B cell (primary cell): Measurements from ENCODE around the gene PRPF19. TPM values are rescaled to one million over a fixed set of nuclear protein-coding genes. Genes with fewer than 3 reads are reported as not detected.

ENCODE experiments used
- ATAC-seq: fragments of 200-7000 bp; cut with Tn5 transposase; one replicate; pipeline ENCODE4 v1.10.0; 2021; ENCODE audit warnings: low read depth, mild to moderate bottlenecking, moderate number of reproducible peaks, moderate library complexity
- CTCF ChIA-PET: fragments of 350-600 bp; sonication (Branson Sonifier 250); formaldehyde crosslinking; loops from one replicate; lab custom pipeline; 2021; ENCODE audit warnings: antibody characterized with exemption, inconsistent platforms; lab: Charles Lee
- POLR2A ChIA-PET: fragments of 350-600 bp; sonication (Branson Sonifier 250); formaldehyde crosslinking; loops from one replicate; lab custom pipeline; 2021; ENCODE audit warnings: antibody characterized with exemption; lab: Charles Lee
- DNase-seq: peaks from one replicate; pipeline ENCODE4 v3.0.0; 2013
- H2AFZ ChIP-seq: 2 replicates; pipeline ENCODE4 v1.6.1; 2012; ENCODE audit warnings: mild to moderate bottlenecking, low read depth, low read length; ENCODE audit not compliant: insufficient read depth, poor library complexity, severe bottlenecking
- H3K27ac ChIP-seq, 2 donors: 1 replicate in 1 of 2; 2 replicates in 1 of 2; pipeline ENCODE4 v1.5.1; 2012 to 2013; ENCODE audit warnings: low read length in 2 of 2, mild to moderate bottlenecking in 2 of 2, moderate library complexity in 1 of 2
- H3K27me3 ChIP-seq, 4 experiments: fragments of 200-600 bp in 1 of 4; sonication (generic) in 1 of 4; replicated peaks in 1 of 4; 1 replicate in 2 of 4; 2 replicates in 2 of 4; pipeline versions ENCODE4 v1.6.1 to v1.7.0; 2013 to 2016; ENCODE audit warnings: low read length in 3 of 4, mild to moderate bottlenecking in 2 of 4, mixed read lengths in 1 of 4, moderate library complexity in 1 of 4; ENCODE audit not compliant: insufficient read depth in 4 of 4, control insufficient read depth in 3 of 4; ENCODE audit errors: control extremely low read depth in 1 of 4
- H3K36me3 ChIP-seq, 2 experiments: replicated peaks in 1 of 2; 1 replicate in 1 of 2; 2 replicates in 1 of 2; pipeline versions ENCODE4 v1.6.1 to v1.7.1; 2013; ENCODE audit warnings: low read length in 1 of 2; ENCODE audit not compliant: insufficient read depth in 2 of 2, control insufficient read depth in 1 of 2; ENCODE audit errors: control extremely low read depth in 1 of 2, extremely low read depth in 1 of 2
- H3K4me1 ChIP-seq, 2 donors: fragments of 200-600 bp in 1 of 2; sonication (generic) in 1 of 2; 1 replicate in 1 of 2; 2 replicates in 1 of 2; pipeline versions ENCODE4 v1.5.1 to v1.6.1; 2013 to 2017; ENCODE audit warnings: low read length in 2 of 2; ENCODE audit not compliant: control insufficient read depth in 2 of 2, insufficient read depth in 2 of 2
- H3K4me2 ChIP-seq: replicated peaks from 2 replicates; pipeline ENCODE3; 2012; ENCODE audit warnings: mild to moderate bottlenecking, low read depth, low read length; ENCODE audit not compliant: poor library complexity, severe bottlenecking
- H3K4me3 ChIP-seq, 5 experiments: fragments of 200-600 bp in 1 of 5; sonication (generic) in 1 of 5; 1 replicate in 3 of 5; 2 replicates in 2 of 5; pipeline versions ENCODE4 v1.5.1 to v1.7.0; 2011 to 2016; ENCODE audit warnings: low read length in 4 of 5, mild to moderate bottlenecking in 4 of 5, low read depth in 2 of 5, control low read depth in 1 of 5, moderate library complexity in 1 of 5; ENCODE audit not compliant: insufficient read depth in 1 of 5; ENCODE audit errors: control extremely low read depth in 1 of 5, extremely low read depth in 1 of 5
- H3K79me2 ChIP-seq: fragments of 200-600 bp; sonication (generic); one replicate; pipeline ENCODE4 v1.6.0; 2016; ENCODE audit warnings: low read length; ENCODE audit not compliant: control insufficient read depth, insufficient read depth
- H3K9ac ChIP-seq: fragments of 200-600 bp; sonication (generic); 2 replicates; pipeline ENCODE4 v1.6.1; 2017; ENCODE audit warnings: mild to moderate bottlenecking, low read length, moderate library complexity
- H3K9me3 ChIP-seq, 3 donors: one replicate each; pipeline versions ENCODE4 v1.6.1 to v1.7.1; 2013; ENCODE audit warnings: low read length in 2 of 3; ENCODE audit not compliant: control insufficient read depth in 2 of 3, insufficient read depth in 1 of 3; ENCODE audit errors: control extremely low read depth in 1 of 3
- H4K20me1 ChIP-seq: 2 replicates; pipeline ENCODE4 v1.6.0; 2012; ENCODE audit warnings: mild to moderate bottlenecking, low read length; ENCODE audit not compliant: insufficient read depth, control insufficient read depth, poor library complexity, severe bottlenecking
- H3K27ac Mint-ChIP-seq: one replicate; pipeline ENCODE4 v1.8.0; 2021; ENCODE audit warnings: mixed read lengths
- H3K27me3 Mint-ChIP-seq: one replicate; pipeline ENCODE4 v1.8.0; 2021; ENCODE audit warnings: mixed read lengths
- H3K4me1 Mint-ChIP-seq: one replicate; pipeline ENCODE4 v1.8.0; 2021; ENCODE audit warnings: mixed read lengths
- H3K4me3 Mint-ChIP-seq: one replicate; pipeline ENCODE4 v1.8.0; 2021; ENCODE audit warnings: mixed read lengths
- H3K9me3 Mint-ChIP-seq: one replicate; pipeline ENCODE4 v1.8.0; 2022; ENCODE audit warnings: mixed read lengths; ENCODE audit not compliant: insufficient read depth
- EZH2 ChIP-seq: IDR thresholded peaks from 2 replicates; pipeline ENCODE4 v1.6.1; 2012; ENCODE audit warnings: borderline replicate concordance, low read depth, mild to moderate bottlenecking, moderate library complexity, low read length; ENCODE audit not compliant: insufficient read depth, poor library complexity, severe bottlenecking
- WGBS: methylation state at CpG from one replicate; pipeline ENCODE4 v1.1.5; 2013; ENCODE audit warnings: missing lambda C conversion rate; ENCODE audit not compliant: insufficient coverage; 5-methylcytosine and 5-hydroxymethylcytosine counted together
- intact Hi-C: fragments of 100-400 bp; cut with micrococcal nuclease; formaldehyde crosslinking; loops from one replicate; pipeline ENCODE4 v1.10.0; 2022
- polyA plus RNA-seq: library from polyadenylated mRNA; depleted of rRNA; stranded (reverse); fragments of >200 nt; gene quantifications from 2 replicates; pipeline ENCODE4 v1.2.3, GENCODE V29; 2012
- total RNA-seq, 2 donors: library from RNA; stranded (reverse); fragments of 120-200 nt in 1 of 2; gene quantifications; 1 replicate in 1 of 2; 2 replicates in 1 of 2; pipeline versions ENCODE4 v1.2.3 to v1.2.4, GENCODE V29; 2013 to 2022
- TF ChIP-seq, protein P1 (sequence below): fragments of 200-600 bp; IDR thresholded peaks from one replicate; pipeline ENCODE4 v1.8.0; 2022; ENCODE audit warnings: antibody characterized with exemption, mild to moderate bottlenecking

Gene PRPF19
- total and polyA plus RNA-seq, 2 donors (not counting 1 experiment from before 2014, with no cell fraction given) = 41.8 to 89.9 TPM

DNA sequence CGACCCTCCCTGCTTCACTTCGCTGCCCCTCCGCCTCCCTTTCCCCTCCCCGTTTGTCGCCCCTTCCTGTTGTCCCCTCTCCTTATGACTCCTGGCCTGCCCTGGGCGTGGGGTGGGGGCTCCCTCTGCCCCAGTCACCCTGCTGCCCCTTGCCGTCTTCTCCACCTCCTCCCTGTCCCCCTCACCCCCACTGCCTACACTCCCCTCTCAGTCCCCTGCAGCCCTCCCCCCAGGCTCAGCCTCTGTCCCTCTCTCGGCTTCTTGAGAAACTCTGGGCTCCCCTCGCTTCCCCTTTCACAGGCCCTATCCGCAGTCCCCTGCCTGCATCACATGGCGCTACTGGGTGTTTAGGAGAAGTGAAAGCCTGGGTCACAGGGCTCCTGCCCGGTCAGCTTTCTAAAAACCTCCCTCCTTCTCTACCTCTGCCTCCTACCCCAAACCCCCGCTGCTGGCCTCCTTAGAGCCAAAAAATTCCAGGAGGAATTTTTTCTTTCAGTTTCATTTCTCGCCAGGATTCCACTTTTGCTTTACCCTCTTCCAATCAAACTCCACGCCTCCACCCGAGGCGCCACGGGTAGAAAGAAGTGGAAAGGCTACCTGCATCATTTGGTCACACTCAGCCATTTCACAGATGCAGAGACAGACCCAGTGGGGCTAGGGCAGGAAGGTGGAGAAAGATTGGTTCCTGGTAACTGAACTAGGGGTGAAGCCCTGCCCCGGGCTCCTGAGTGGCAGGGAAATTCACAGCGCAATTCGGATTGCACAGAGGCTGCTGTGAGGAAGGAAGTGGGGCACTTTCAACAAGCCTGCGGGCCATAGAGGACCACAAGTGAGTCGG is 45.7 kb upstream of the PRPF19 start, which contains the start of gene SLC15A3:
TSS of gene SLC15A3 (minus strand) at position 273 of the 838 bp plus-strand sequence. CDS start 625 bp downstream, outside the sequence.
- Histone ChIP-seq H3K27me3 (no peaks in the 10 kb centered on the region), H3K79me2 (peaks cover 56% of the 10 kb centered on the region), H2AFZ (peak within 1 kb of the TSS; percentile 91), H3K27ac (peak within 1 kb of the TSS; percentile 91 to 98), H3K4me2 (peak within 1 kb of the TSS; percentile 100), H3K9me3 (no peaks in the 10 kb centered on the region), H3K4me1 (peaks cover 48 to 62% of the 10 kb centered on the region in 2 donors), H3K36me3 (peaks cover 2 to 12% of the 10 kb centered on the region in 2 experiments), H4K20me1 (peaks cover 30% of the 10 kb centered on the region), H3K9ac (peak within 1 kb of the TSS; percentile 88), H3K4me3 (peak within 1 kb of the TSS; percentile 53 to 99 (median 81))
- Mint-ChIP-seq H3K27me3 (no peaks in the 10 kb centered on the region), H3K4me1 (peaks cover 55% of the 10 kb centered on the region), H3K27ac (peak within 1 kb of the TSS; percentile 94), H3K9me3 (no peaks in the 10 kb centered on the region), H3K4me3 (peak within 1 kb of the TSS; percentile 90)
- ATAC-seq (peak; percentile 88), DNase-seq (peak; percentile 91)
- CTCF ChIA-PET = interaction anchor here (0.8 to 3.1 kb wide), 4 partner anchors 9 to 37 kb away, joined by 3 to 14 read pairs (median 4); no protein-coding TSS in a partner anchor
- WGBS = 0% methylated on average over 17 of the region's 23 CpGs
- POLR2A ChIA-PET = interaction anchor here (0.7 to 3.6 kb wide), 6 partner anchors 18 to 125 kb away, joined by 3 to 26 read pairs (median 10); partner anchors contain the start of gene TMEM109
- intact Hi-C loops = loop anchor here (1.0 to 5.0 kb wide), 6 partner anchors 19 to 118 kb away; partner anchors contain the start of genes CCDC86, CD6 and PRPF19
- no peak for TF ChIP-seq EZH2
- TF ChIP-seq, protein P1, sequence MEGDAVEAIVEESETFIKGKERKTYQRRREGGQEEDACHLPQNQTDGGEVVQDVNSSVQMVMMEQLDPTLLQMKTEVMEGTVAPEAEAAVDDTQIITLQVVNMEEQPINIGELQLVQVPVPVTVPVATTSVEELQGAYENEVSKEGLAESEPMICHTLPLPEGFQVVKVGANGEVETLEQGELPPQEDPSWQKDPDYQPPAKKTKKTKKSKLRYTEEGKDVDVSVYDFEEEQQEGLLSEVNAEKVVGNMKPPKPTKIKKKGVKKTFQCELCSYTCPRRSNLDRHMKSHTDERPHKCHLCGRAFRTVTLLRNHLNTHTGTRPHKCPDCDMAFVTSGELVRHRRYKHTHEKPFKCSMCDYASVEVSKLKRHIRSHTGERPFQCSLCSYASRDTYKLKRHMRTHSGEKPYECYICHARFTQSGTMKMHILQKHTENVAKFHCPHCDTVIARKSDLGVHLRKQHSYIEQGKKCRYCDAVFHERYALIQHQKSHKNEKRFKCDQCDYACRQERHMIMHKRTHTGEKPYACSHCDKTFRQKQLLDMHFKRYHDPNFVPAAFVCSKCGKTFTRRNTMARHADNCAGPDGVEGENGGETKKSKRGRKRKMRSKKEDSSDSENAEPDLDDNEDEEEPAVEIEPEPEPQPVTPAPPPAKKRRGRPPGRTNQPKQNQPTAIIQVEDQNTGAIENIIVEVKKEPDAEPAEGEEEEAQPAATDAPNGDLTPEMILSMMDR = no peak
